K562 (cell line): ENCODE results near the gene VWDE. TPM values are rescaled to one million over a fixed set of nuclear protein-coding genes. Genes with fewer than 3 reads are reported as not detected.

Experiments
- ATAC-seq: fragments of 200-7000 bp; cut with Tn5 transposase; 3 replicates; pipeline ENCODE4 v1.9.1; 2020; ENCODE audit warnings: moderate library complexity
- BruUV-seq: library from RNA; stranded (reverse); fragments of 400-500 nt; replicated peaks from 2 replicates; lab custom pipeline; 2021; lab: Mats Ljungman, UMichigan
- CTCF ChIA-PET: fragments of 300-600 bp; formaldehyde crosslinking; extraction: SDS; loops from one replicate; lab custom pipeline; 2021; ENCODE audit warnings: low intra/inter-chr PET ratio; lab: Yijun Ruan, JAX
- POLR2A ChIA-PET: fragments of 300-600, 350-650 bp; sonication (Branson Sonifier 250); formaldehyde crosslinking; extraction: SDS; loops from one replicate; lab custom pipeline; 2021; ENCODE audit warnings: antibody characterized with exemption, inconsistent platforms; lab: Yijun Ruan, JAX
- DNase-seq, 4 experiments: peaks; one replicate each; pipeline versions ENCODE4 v3.0.0 to v3.0.0-alpha.2; 2011 to 2018; ENCODE audit warnings: low spot score in 3 of 4, mixed read lengths in 3 of 4; ENCODE audit errors: extremely low read depth in 1 of 4
- FAIRE-seq: peaks from 2 replicates; lab custom pipeline; 2011; peaks lifted over from hg19 to GRCh38; lab: Jason Lieb, UNC
- H2AFZ ChIP-seq: 2 replicates; pipeline ENCODE4 v1.6.0; 2011; ENCODE audit warnings: low read depth, low read length, control low read depth, inconsistent platforms
- H3K27ac ChIP-seq: fragments of 200-600 bp; 3 replicates; pipeline ENCODE4 v1.8.0; 2011; ENCODE audit warnings: low read depth, mild to moderate bottlenecking, control low read depth, inconsistent platforms, low read length, moderate library complexity, mixed read lengths; ENCODE audit errors: extremely low read depth
- H3K27me3 ChIP-seq, 2 experiments: fragments of 300-600 bp in 1 of 2; 2 replicates in 1 of 2; 3 replicates in 1 of 2; pipeline versions ENCODE4 v1.6.0 to v1.8.0; 2011; ENCODE audit warnings: inconsistent platforms in 2 of 2, low read length in 2 of 2, mild to moderate bottlenecking in 1 of 2, mixed read lengths in 1 of 2, moderate library complexity in 1 of 2; ENCODE audit not compliant: control insufficient read depth in 2 of 2, insufficient read depth in 2 of 2
- H3K36me3 ChIP-seq: fragments of 300-600 bp; 3 replicates; pipeline ENCODE4 v1.8.0; 2011; ENCODE audit warnings: mild to moderate bottlenecking, low read length, inconsistent platforms; ENCODE audit not compliant: control insufficient read depth, insufficient read depth
- H3K4me1 ChIP-seq, 2 experiments: fragments of 200-600 bp in 1 of 2; replicated peaks in 1 of 2; 2 replicates in 1 of 2; 3 replicates in 1 of 2; pipeline versions ENCODE4 v1.5.1 to v1.8.0; 2011; ENCODE audit warnings: inconsistent platforms in 2 of 2, low read length in 2 of 2, mild to moderate bottlenecking in 1 of 2, mixed read lengths in 1 of 2, moderate library complexity in 1 of 2; ENCODE audit not compliant: control insufficient read depth in 2 of 2, insufficient read depth in 2 of 2
- H3K4me2 ChIP-seq: 2 replicates; pipeline ENCODE4 v1.6.1; 2011; ENCODE audit warnings: low read length, control low read depth, inconsistent platforms, mixed read lengths; ENCODE audit not compliant: insufficient read depth
- H3K4me3 ChIP-seq: fragments of 200-600 bp; sonication (generic), shearing (Covaris generic); 2 replicates; pipeline ENCODE4 v1.5.1; 2016; ENCODE audit warnings: control low read depth, inconsistent platforms
- H3K79me2 ChIP-seq: fragments of 200-600 bp; 3 replicates; pipeline ENCODE4 v1.8.0; 2011; ENCODE audit warnings: low read length, inconsistent platforms; ENCODE audit not compliant: control insufficient read depth, insufficient read depth
- H3K9ac ChIP-seq, 2 experiments: 2 replicates each; pipeline versions ENCODE4 v1.6.0 to v1.6.1; 2011; ENCODE audit warnings: low read depth in 2 of 2, low read length in 2 of 2, control low read depth in 1 of 2, inconsistent platforms in 1 of 2, mild to moderate bottlenecking in 1 of 2, mixed read lengths in 1 of 2; ENCODE audit not compliant: insufficient read depth in 1 of 2
- H3K9me1 ChIP-seq: one replicate; pipeline ENCODE4 v1.6.0; 2011; ENCODE audit warnings: inconsistent platforms, mild to moderate bottlenecking, low read length, moderate library complexity; ENCODE audit not compliant: control insufficient read depth, insufficient read depth
- H3K9me3 ChIP-seq: replicated peaks from 2 replicates; pipeline ENCODE4 v1.5.1; 2011; ENCODE audit warnings: low read depth, low read length, inconsistent platforms; ENCODE audit not compliant: control insufficient read depth, insufficient read depth
- H4K20me1 ChIP-seq: replicated peaks from 2 replicates; pipeline ENCODE4 v1.6.1; 2011; ENCODE audit warnings: low read length, inconsistent platforms, mixed read lengths; ENCODE audit not compliant: control insufficient read depth, insufficient read depth
- RNF2 ChIP-seq: sonication (generic); IDR thresholded peaks from 2 replicates; pipeline ENCODE4 v1.6.1; 2016
- SUPT5H ChIP-seq: fragments of 450-650 bp; IDR thresholded peaks from 2 replicates; pipeline ENCODE4 v1.6.1; 2016
- THRB ChIP-seq: fragments of 450-650 bp; formaldehyde crosslinking; conservative IDR thresholded peaks from 2 replicates; pipeline ENCODE4 v1.4.0; 2022; ENCODE audit warnings: mild to moderate bottlenecking, missing genetic modification characterization
- WGBS: fragments of 100-300 bp; shearing (Covaris generic); methylation state at CpG from one replicate; pipeline ENCODE4 v1.1.6; 2016; ENCODE audit warnings: low coverage, mixed read lengths; ENCODE audit not compliant: insufficient coverage; ENCODE audit errors: missing lambda C conversion rate; 5-methylcytosine and 5-hydroxymethylcytosine counted together
- in situ Hi-C: fragments of 300-500 bp; cut with MboI; formaldehyde crosslinking; loops from 4 replicates; pipeline ENCODE4 v1.15.0; 2018; ENCODE audit warnings: inconsistent platforms, mixed read lengths
- intact Hi-C: fragments of 100-400 bp; cut with micrococcal nuclease; formaldehyde crosslinking; loops from 2 replicates; pipeline ENCODE4 v1.14.2; 2022
- polyA plus RNA-seq, 8 experiments: library from polyadenylated mRNA; depleted of rRNA in 4 of 8; stranded (reverse) in 5 of 8; unstranded in 3 of 8; fragments of >200 nt; fragmentation: Nextera tagmentation in 2 of 8; fragmentation: Illumina TruSeq in 1 of 8; extraction: Ambion mirVana in 2 of 8; extraction: Trizol in 1 of 8; gene quantifications; 2 replicates each; pipeline versions ENCODE4 v1.2.1 to v1.2.3, GENCODE V29; 2011 to 2014; ENCODE audit warnings: inconsistent platforms in 1 of 8, missing spikeins in 1 of 8
- total RNA-seq, 7 experiments: library from RNA; depleted of rRNA in 6 of 7; stranded (reverse); fragments of >200 nt in 6 of 7; fragmentation: Illumina TruSeq in 2 of 7; extraction: Trizol in 2 of 7; gene quantifications; 2 replicates each; pipeline versions ENCODE4 v1.2.1 to v1.2.3, GENCODE V29; 2011 to 2021; ENCODE audit warnings: low replicate concordance in 1 of 7

VWDE gene
- total and polyA plus RNA-seq, 9 of the 15 experiments (the other 6 are each of a cell fraction or from before 2014, with no cell fraction given), result 40.6 to 162 (median 95.2) TPM

DNA sequence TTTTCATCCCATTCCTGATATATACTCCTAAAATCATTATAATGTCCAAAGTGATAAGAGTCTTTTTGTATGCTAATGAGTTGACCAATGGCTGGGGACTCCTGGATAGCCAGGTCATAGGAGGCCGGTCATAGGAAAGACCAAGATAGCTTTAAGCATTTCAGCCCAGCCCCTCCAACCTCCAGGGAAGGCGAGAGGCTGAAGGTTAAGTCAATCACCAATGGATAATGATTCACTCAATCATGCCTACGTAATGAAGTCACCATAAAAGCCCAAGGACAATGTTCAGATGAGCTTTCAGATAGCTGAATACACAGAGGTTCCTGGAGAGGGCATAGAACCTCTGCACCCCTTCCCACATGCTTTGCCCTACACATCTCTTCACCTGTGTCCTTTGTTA lies 75.7 kb downstream of the VWDE start:
- WGBS, result 92% methylated on average over 3 of the region's 3 CpGs
- ChIA-PET CTCF (no interaction called here), POLR2A (interaction anchor here (1.0 kb wide), 1 partner anchor 9 kb away, joined by 3 read pairs; no protein-coding TSS in a partner anchor)
- FAIRE-seq (no peak), ATAC-seq (peak; percentile 64), DNase-seq (no peak)
- in situ Hi-C loops (no loop called here), intact Hi-C loops (no loop called here)
- Histone ChIP-seq H3K4me3 (no peak overlapping the region), H3K9ac (no peak overlapping the region), H3K79me2 (no peaks in the 10 kb centered on the region), H2AFZ (no peak overlapping the region), H3K9me1 (no peaks in the 10 kb centered on the region), H3K27ac (no peak overlapping the region), H3K4me2 (no peak overlapping the region), H4K20me1 (no peaks in the 10 kb centered on the region), H3K27me3 (no peaks in the 10 kb centered on the region), H3K36me3 (peaks cover 73% of the 10 kb centered on the region), H3K9me3 (no peaks in the 10 kb centered on the region), H3K4me1 (no peaks in the 10 kb centered on the region)
- TF ChIP-seq SUPT5H, result 0 out of 2 replicates have a peak, but pooled peaks have one; percentile 11
- TF ChIP-seq THRB (CRISPR knock-in tag), result no peak
- BruUV-seq, result no TSS peak

GRCh38 chr7:12325646-12326045 lies 78.0 kb downstream of the VWDE start:
- Histone ChIP-seq H3K27ac (no peak overlapping the region), H3K4me1 (peaks cover 0 to 5% of the 10 kb centered on the region in 2 experiments; a peak in 1 of 5 replicates)
- POLR2A ChIA-PET, result no interaction called here
- BruUV-seq, result no TSS peak
- in situ Hi-C loops, result no loop called here
- TF ChIP-seq RNF2, result no peak
- TF ChIP-seq, all 486 proteins: peak for 0
- CTCF ChIA-PET, result no interaction called here
- DNase-seq, result no peak
- no peak overlapping the region for H3K4me3 ChIP-seq
- H3K36me3 ChIP-seq, result peaks cover 60% of the 10 kb centered on the region
- ATAC-seq, result no peak
- intact Hi-C loops, result no loop called here
- no peaks in the 10 kb centered on the region for H4K20me1 ChIP-seq
- H3K9me3 ChIP-seq, result no peaks in the 10 kb centered on the region
- H3K27me3 ChIP-seq, result no peaks in the 10 kb centered on the region
- H3K4me2 ChIP-seq, result no peak overlapping the region
- peak; percentile 56 for FAIRE-seq
- no peak overlapping the region for H3K9ac ChIP-seq
- H3K9me1 ChIP-seq, result no peaks in the 10 kb centered on the region
- H3K79me2 ChIP-seq, result no peaks in the 10 kb centered on the region
- H2AFZ ChIP-seq, result no peak overlapping the region
